HepG2 (cell line): ENCODE data around the gene DIP2C. TPM values are rescaled to one million over a fixed set of nuclear protein-coding genes. Genes with fewer than 3 reads are reported as not detected.

ENCODE experiments used
- ATAC-seq: fragments of 200-7000 bp; cut with Tn5 transposase; 3 replicates; pipeline ENCODE4 v1.9.1; 2020; ENCODE audit warnings: mild to moderate bottlenecking, moderate library complexity
- BruUV-seq: library from RNA; stranded (reverse); fragments of 400-500 nt; replicated peaks from 2 replicates; lab custom pipeline; 2021; lab: Mats Ljungman, UMichigan
- CTCF ChIA-PET: fragments of 300-600 bp; formaldehyde crosslinking; extraction: SDS; loops from one replicate; lab custom pipeline; 2021; ENCODE audit warnings: low total read pairs, inconsistent platforms, low intra/inter-chr PET ratio; lab: Yijun Ruan, JAX
- POLR2A ChIA-PET: fragments of 350-600 bp; sonication (Branson Sonifier 250); formaldehyde crosslinking; loops from one replicate; lab custom pipeline; 2020; ENCODE audit warnings: antibody characterized with exemption, inconsistent platforms; lab: Yijun Ruan, JAX
- DNase-seq: peaks from one replicate; pipeline ENCODE4 v3.0.0-alpha.2; 2015; ENCODE audit warnings: low spot score
- FAIRE-seq: peaks from 3 replicates; lab custom pipeline; 2011; peaks lifted over from hg19 to GRCh38; lab: Jason Lieb, UNC
- H2AFZ ChIP-seq: one replicate; pipeline ENCODE4 v1.6.1; 2011; ENCODE audit warnings: low read length, inconsistent platforms
- H3K27ac ChIP-seq: fragments of 300-600 bp; 3 replicates; pipeline ENCODE4 v1.8.0; 2011; ENCODE audit warnings: mixed run types, mild to moderate bottlenecking, mixed read lengths, low read length, inconsistent platforms; ENCODE audit not compliant: insufficient read depth; ENCODE audit errors: extremely low read length
- H3K27me3 ChIP-seq, 2 experiments: fragments of 200-600 bp in 1 of 2; 2 replicates in 1 of 2; 3 replicates in 1 of 2; pipeline versions ENCODE4 v1.6.0 to v1.8.0; 2011; ENCODE audit warnings: low read length in 2 of 2, mild to moderate bottlenecking in 2 of 2, moderate library complexity in 2 of 2, inconsistent platforms in 1 of 2; ENCODE audit not compliant: insufficient read depth in 2 of 2, control insufficient read depth in 1 of 2
- H3K36me3 ChIP-seq, 2 experiments: fragments of 200-600 bp in 1 of 2; replicated peaks in 1 of 2; 2 replicates in 1 of 2; 3 replicates in 1 of 2; pipeline versions ENCODE4 v1.5.1 to v1.8.0; 2011; ENCODE audit warnings: low read length in 2 of 2, inconsistent platforms in 1 of 2; ENCODE audit not compliant: insufficient read depth in 2 of 2, control insufficient read depth in 1 of 2
- H3K4me1 ChIP-seq: 2 replicates; pipeline ENCODE4 v1.5.1; 2012; ENCODE audit warnings: low read length, inconsistent platforms; ENCODE audit not compliant: insufficient read depth
- H3K4me2 ChIP-seq: 2 replicates; pipeline ENCODE4 v1.6.0; 2011; ENCODE audit warnings: low read depth, low read length, inconsistent platforms
- H3K4me3 ChIP-seq, 3 experiments: fragments of 200-600 bp in 1 of 3; sonication (generic), shearing (Covaris generic) in 1 of 3; replicated peaks in 1 of 3; 2 replicates each; pipeline ENCODE4 v1.5.1; 2011 to 2016; ENCODE audit warnings: low read length in 3 of 3, inconsistent platforms in 2 of 3, low read depth in 2 of 3, mild to moderate bottlenecking in 2 of 3, control low read depth in 1 of 3, mixed read lengths in 1 of 3; ENCODE audit not compliant: insufficient read depth in 1 of 3
- H3K79me2 ChIP-seq: one replicate; pipeline ENCODE4 v1.6.1; 2011; ENCODE audit warnings: low read length, inconsistent platforms; ENCODE audit not compliant: insufficient read depth
- H3K9ac ChIP-seq: 2 replicates; pipeline ENCODE4 v1.6.0; 2011; ENCODE audit warnings: mild to moderate bottlenecking, low read depth, low read length, inconsistent platforms; ENCODE audit not compliant: insufficient read depth
- H3K9me3 ChIP-seq: 2 replicates; pipeline ENCODE4 v1.5.1; 2012; ENCODE audit warnings: mild to moderate bottlenecking, low read length
- H4K20me1 ChIP-seq: 2 replicates; pipeline ENCODE4 v1.6.0; 2011; ENCODE audit warnings: inconsistent platforms, mild to moderate bottlenecking, low read length, moderate library complexity; ENCODE audit not compliant: insufficient read depth
- CERS6 ChIP-seq: sonication (generic); formaldehyde crosslinking; IDR thresholded peaks from 2 replicates; pipeline ENCODE4 v1.5.0; 2020; ENCODE audit warnings: missing genetic modification reagents
- EED ChIP-seq: sonication (generic); formaldehyde crosslinking; IDR thresholded peaks from 2 replicates; pipeline ENCODE4 v1.5.0; 2020; ENCODE audit warnings: mild to moderate bottlenecking, missing genetic modification reagents
- ELK4 ChIP-seq: sonication (generic); formaldehyde crosslinking; IDR thresholded peaks from 2 replicates; pipeline ENCODE4 v1.9.0; 2021; ENCODE audit warnings: missing genetic modification reagents, borderline replicate concordance
- IRF9 ChIP-seq: sonication (generic); formaldehyde crosslinking; IDR thresholded peaks from 2 replicates; pipeline ENCODE4 v1.8.0; 2022; ENCODE audit warnings: missing genetic modification reagents, mild to moderate bottlenecking, borderline replicate concordance
- KDM5A ChIP-seq: fragments of 200-600 bp; sonication (generic); IDR thresholded peaks from 2 replicates; pipeline ENCODE4 v1.7.0; 2018; ENCODE audit warnings: antibody characterized with exemption, mild to moderate bottlenecking, low read length, borderline replicate concordance
- SRY ChIP-seq: sonication (generic); formaldehyde crosslinking; IDR thresholded peaks from 2 replicates; pipeline ENCODE4 v1.8.0; 2022; ENCODE audit warnings: mild to moderate bottlenecking, missing genetic modification reagents
- THYN1 ChIP-seq: sonication (generic); formaldehyde crosslinking; IDR thresholded peaks from 2 replicates; pipeline ENCODE4 v1.8.1; 2023; ENCODE audit warnings: low read depth, mild to moderate bottlenecking, moderate library complexity, missing genetic modification reagents, borderline replicate concordance
- ZFP37 ChIP-seq: sonication (generic); formaldehyde crosslinking; IDR thresholded peaks from 2 replicates; pipeline ENCODE4 v1.4.0; 2020; ENCODE audit warnings: missing genetic modification reagents, borderline replicate concordance
- ZNF274 ChIP-seq: sonication (generic); formaldehyde crosslinking; IDR thresholded peaks from 2 replicates; pipeline ENCODE4 v1.5.1; 2020; ENCODE audit warnings: mild to moderate bottlenecking, missing genetic modification reagents
- ZNF407 ChIP-seq: sonication (generic); formaldehyde crosslinking; IDR thresholded peaks from one replicate; pipeline ENCODE4 v1.5.1; 2020; ENCODE audit warnings: mild to moderate bottlenecking, missing genetic modification reagents; ENCODE audit errors: not compliant biosample characterization
- ZNF552 ChIP-seq: sonication (generic); formaldehyde crosslinking; IDR thresholded peaks from 2 replicates; pipeline ENCODE4 v1.9.0; 2022; ENCODE audit warnings: missing genetic modification reagents, mild to moderate bottlenecking, borderline replicate concordance
- WGBS: methylation state at CpG from one replicate; pipeline ENCODE4 v1.1.6; 2017; ENCODE audit warnings: low lambda C conversion rate; 5-methylcytosine and 5-hydroxymethylcytosine counted together
- in situ Hi-C: cut with HindIII; loops from 2 replicates; pipeline ENCODE4 v1.10.0; 2017; ENCODE audit warnings: low pct_unique_long_range_greater_than_20kb; ENCODE audit not compliant: extremely low pct_ligation_motif_present
- intact Hi-C: fragments of 100-400 bp; cut with micrococcal nuclease; formaldehyde crosslinking; loops from one replicate; pipeline ENCODE4 v1.10.0; 2022; ENCODE audit not compliant: unreplicated experiment
- polyA plus RNA-seq, 8 experiments: library from polyadenylated mRNA; depleted of rRNA in 3 of 8; stranded (reverse) in 7 of 8; unstranded in 1 of 8; fragments of >200 nt; fragmentation: Illumina TruSeq in 4 of 8; extraction: Trizol in 4 of 8; gene quantifications; 2 replicates each; pipeline versions ENCODE4 v1.2.1 to v1.2.3, GENCODE V29; 2011 to 2016; ENCODE audit warnings: low read depth in 4 of 8, missing spikeins in 1 of 8, mixed read lengths in 1 of 8; ENCODE audit not compliant: insufficient read depth in 1 of 8
- total RNA-seq, 5 experiments: library from RNA; depleted of rRNA; stranded (reverse); fragments of >200 nt; fragmentation: Illumina TruSeq; extraction: Trizol; gene quantifications; 2 replicates each; pipeline ENCODE4 v1.2.3, GENCODE V29; 2016; ENCODE audit warnings: low read depth in 1 of 5

Gene DIP2C
- total and polyA plus RNA-seq, 2 of the 13 experiments (the other 11 are each of a cell fraction or from before 2014, with no cell fraction given) = 2.2 to 2.7 TPM

- no peak for TF ChIP-seq ZNF407
- TF ChIP-seq ELK4 (CRISPR knock-in tag) = no peak
- TF ChIP-seq ZNF552 (CRISPR knock-in tag) = no peak
- no peak for TF ChIP-seq IRF9
- TF ChIP-seq THYN1 = no peak
- TF ChIP-seq SRY (CRISPR knock-in tag) = no peak
- no peak for TF ChIP-seq ZNF274 (CRISPR knock-in tag)
- no peak for TF ChIP-seq KDM5A
- TF ChIP-seq ZFP37 (CRISPR knock-in tag) = no peak
- no peak for TF ChIP-seq EED (CRISPR knock-in tag)
- no peak for TF ChIP-seq CERS6 (CRISPR knock-in tag)
- Histone ChIP-seq H3K27ac (no peak overlapping the region), H3K79me2 (no peaks in the 10 kb centered on the region), H4K20me1 (no peaks in the 10 kb centered on the region), H3K36me3 (no peaks in the 10 kb centered on the region), H3K9me3 (peaks cover 6% of the 10 kb centered on the region; the same call in 1 of the 2 replicates), H3K4me1 (peaks cover 3% of the 10 kb centered on the region), H2AFZ (no peak overlapping the region), H3K27me3 (peaks cover 0 to 16% of the 10 kb centered on the region in 2 experiments; a peak in 3 of 5 replicates), H3K4me3 (no peak overlapping the region), H3K4me2 (no peak overlapping the region), H3K9ac (no peak overlapping the region)
- CTCF ChIA-PET = no interaction called here
- ATAC-seq (no peak), FAIRE-seq (no peak), DNase-seq (peak; percentile 36)
- POLR2A ChIA-PET = no interaction called here
- WGBS = 28% methylated on average over 6 of the region's 6 CpGs
- BruUV-seq = no TSS peak
- intact Hi-C loops (no loop called here), in situ Hi-C loops (no loop called here)
These were observed 28.8 kb upstream of the DIP2C start for GRCh38 chr10:718143-718700.
